ENCODE data around the gene RPL41.

The RPL41 gene

DNA sequence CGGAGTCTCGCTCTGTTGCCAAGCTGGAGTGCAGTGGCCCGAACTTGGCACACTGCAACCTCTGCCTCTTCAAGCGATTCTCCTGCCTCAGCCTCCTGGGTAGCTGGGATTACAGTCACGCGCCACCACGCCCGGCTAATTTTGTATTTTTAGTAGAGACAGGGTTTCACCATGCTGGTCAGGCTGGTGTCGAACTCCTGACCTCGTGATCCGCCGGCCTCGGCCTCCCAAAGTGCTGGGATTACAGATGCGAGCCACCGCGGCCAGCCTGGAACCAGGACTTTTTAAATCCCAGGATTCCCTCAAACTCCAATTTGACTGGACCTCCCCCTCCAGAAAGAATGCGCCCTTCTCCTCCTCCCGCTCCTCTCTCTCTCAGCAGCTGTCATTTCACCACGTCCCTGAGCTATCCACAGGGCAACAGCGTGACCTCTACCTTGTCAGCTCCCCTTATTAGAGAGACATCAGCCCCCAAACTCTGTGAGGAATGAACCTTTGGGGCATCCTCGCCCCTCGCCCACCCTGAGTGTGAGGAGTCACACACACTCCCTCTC lies 13.6 kb downstream of the RPL41 start:
- DNase-seq (ENCODE audit: insufficient read length) (no peak), FAIRE-seq (no peak)
- no peak for TF ChIP-seq POLR2A (IDR thresholded peaks at IDR 0.05; ENCODE audit: low read depth, low read length)
- TF ChIP-seq POLR2AphosphoS5 (IDR thresholded peaks at IDR 0.05; ENCODE audit: low read depth, low read length) = no peak
- TF ChIP-seq TAF1 (IDR thresholded peaks at IDR 0.05; ENCODE audit: borderline replicate concordance, low read depth, low read length) = no peak

GRCh38 chr12:56130876-56131275 lies 14.4 kb downstream of the RPL41 start:
- TF ChIP-seq TAF1 (IDR thresholded peaks at IDR 0.05; ENCODE audit: borderline replicate concordance, low read depth, low read length) (no peak), POLR2AphosphoS5 (IDR thresholded peaks at IDR 0.05; ENCODE audit: low read depth, low read length) (no peak), POLR2A (IDR thresholded peaks at IDR 0.05; ENCODE audit: low read depth, low read length) (no peak)
- no peak for FAIRE-seq
- no peak for DNase-seq (ENCODE audit: insufficient read length)

DNA sequence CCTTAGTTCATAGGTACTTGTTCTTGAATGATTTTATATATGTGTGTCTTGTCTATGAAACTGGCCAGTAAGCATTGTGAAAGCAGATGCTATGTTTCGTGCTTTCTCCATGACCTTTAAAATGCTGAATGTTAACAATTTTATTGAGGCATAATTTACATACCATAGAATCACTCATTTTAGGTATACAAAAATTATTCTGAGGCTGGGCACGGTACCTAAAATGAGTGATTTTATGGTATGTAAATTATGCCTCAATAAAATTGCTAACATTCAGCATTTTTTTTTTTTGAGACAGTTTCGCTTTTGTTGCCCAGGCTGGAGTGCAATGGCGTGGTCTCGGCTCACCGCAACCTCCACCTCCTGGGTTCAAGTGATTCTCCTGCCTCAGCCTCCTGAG lies 18.5 kb downstream of the RPL41 start:
- DNase-seq (ENCODE audit: insufficient read length) (no peak), FAIRE-seq (no peak)
- TF ChIP-seq POLR2AphosphoS5 (IDR thresholded peaks at IDR 0.05; ENCODE audit: low read depth, low read length) = no peak
- TF ChIP-seq POLR2A (IDR thresholded peaks at IDR 0.05; ENCODE audit: low read depth, low read length) = no peak
- no peak for TF ChIP-seq TAF1 (IDR thresholded peaks at IDR 0.05; ENCODE audit: borderline replicate concordance, low read depth, low read length)

- DNase-seq (ENCODE audit: insufficient read length) (no peak), FAIRE-seq (no peak)
- TF ChIP-seq POLR2A (IDR thresholded peaks at IDR 0.05; ENCODE audit: low read depth, low read length) = no peak
- TF ChIP-seq POLR2AphosphoS5 (IDR thresholded peaks at IDR 0.05; ENCODE audit: low read depth, low read length) = no peak
- TF ChIP-seq TAF1 (IDR thresholded peaks at IDR 0.05; ENCODE audit: borderline replicate concordance, low read depth, low read length) = no peak
These were observed 21.6 kb downstream of the RPL41 start for GRCh38 chr12:56137853-56138571.

GRCh38 chr12:56141946-56142784 lies 25.7 kb downstream of the RPL41 start:
- no peak for DNase-seq (ENCODE audit: insufficient read length)
- TF ChIP-seq POLR2AphosphoS5 (IDR thresholded peaks at IDR 0.05; ENCODE audit: low read depth, low read length) = no peak
- TF ChIP-seq POLR2A (IDR thresholded peaks at IDR 0.05; ENCODE audit: low read depth, low read length) = no peak
- TF ChIP-seq TAF1 (IDR thresholded peaks at IDR 0.05; ENCODE audit: borderline replicate concordance, low read depth, low read length) = no peak
- no peak for FAIRE-seq

DNA sequence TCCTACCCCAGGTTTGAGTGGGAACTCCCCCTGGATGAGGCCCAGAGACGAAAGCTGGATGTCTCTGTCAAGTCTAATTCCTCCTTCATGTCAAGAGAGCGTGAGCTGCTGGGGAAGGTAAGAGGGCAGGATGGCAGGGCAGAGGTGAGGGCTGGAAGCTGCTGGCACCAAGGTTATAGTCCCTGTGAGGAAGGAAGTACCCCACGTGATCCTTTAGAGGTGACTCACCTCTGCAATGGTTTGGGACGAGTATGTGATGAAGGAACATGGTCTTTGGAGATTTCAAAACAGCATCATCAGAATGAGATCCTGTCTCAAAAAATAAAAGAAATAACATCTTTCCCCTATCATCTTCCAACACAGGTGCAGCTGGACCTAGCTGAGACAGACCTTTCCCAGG lies 26.8 kb downstream of the RPL41 start:
- DNase-seq (ENCODE audit: insufficient read length) = no peak
- FAIRE-seq = no peak
- TF ChIP-seq POLR2A (IDR thresholded peaks at IDR 0.05; ENCODE audit: low read depth, low read length) (no peak), TAF1 (IDR thresholded peaks at IDR 0.05; ENCODE audit: borderline replicate concordance, low read depth, low read length) (no peak), POLR2AphosphoS5 (IDR thresholded peaks at IDR 0.05; ENCODE audit: low read depth, low read length) (no peak)

DNA sequence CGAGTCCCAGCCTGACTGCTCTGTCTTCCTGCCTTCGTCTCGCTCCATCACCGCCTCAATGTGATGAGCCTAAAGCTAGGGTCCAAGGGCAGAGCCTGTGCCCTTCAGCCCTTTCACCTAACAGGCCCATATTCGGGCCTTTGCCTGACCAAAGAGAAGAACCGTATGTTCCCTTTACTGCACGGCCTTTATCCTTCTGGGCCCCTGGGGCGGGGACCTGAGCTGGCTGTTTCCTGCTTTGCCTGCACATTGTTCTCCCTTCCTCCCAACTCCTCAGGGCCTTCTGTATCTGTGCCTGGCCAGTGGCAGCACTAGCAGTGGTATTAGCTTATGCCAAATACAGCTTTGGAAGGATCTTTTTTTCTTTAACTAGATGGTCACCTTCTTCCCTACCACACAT lies 27.4 kb downstream of the RPL41 start:
- FAIRE-seq (no peak), DNase-seq (ENCODE audit: insufficient read length) (no peak)
- no peak for TF ChIP-seq POLR2AphosphoS5 (IDR thresholded peaks at IDR 0.05; ENCODE audit: low read depth, low read length)
- no peak for TF ChIP-seq POLR2A (IDR thresholded peaks at IDR 0.05; ENCODE audit: low read depth, low read length)
- no peak for TF ChIP-seq TAF1 (IDR thresholded peaks at IDR 0.05; ENCODE audit: borderline replicate concordance, low read depth, low read length)

DNA sequence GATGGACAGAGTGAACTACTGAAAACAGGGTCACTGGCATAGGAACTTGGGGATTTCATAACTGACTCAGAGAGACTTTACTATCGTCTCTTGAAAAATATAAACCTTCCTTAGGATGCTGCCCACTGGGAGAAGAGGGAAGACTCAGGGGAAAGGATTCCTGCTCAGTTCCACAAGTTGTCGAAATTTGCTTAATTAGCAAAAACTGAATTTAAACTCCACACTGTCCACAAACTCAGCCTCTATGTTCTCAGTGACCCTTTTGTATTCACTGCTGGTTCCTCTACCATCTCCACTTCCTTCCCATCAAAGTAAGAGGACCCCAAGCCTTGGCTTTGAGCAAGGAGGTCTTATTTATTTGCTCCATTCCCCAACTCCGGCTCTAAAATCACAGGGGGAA lies 28.8 kb downstream of the RPL41 start:
- TF ChIP-seq POLR2A (IDR thresholded peaks at IDR 0.05; ENCODE audit: low read depth, low read length) (no peak), POLR2AphosphoS5 (IDR thresholded peaks at IDR 0.05; ENCODE audit: low read depth, low read length) (no peak), TAF1 (IDR thresholded peaks at IDR 0.05; ENCODE audit: borderline replicate concordance, low read depth, low read length) (no peak)
- FAIRE-seq = no peak
- DNase-seq (ENCODE audit: insufficient read length) = no peak

- DNase-seq (ENCODE audit: insufficient read length) (no peak), FAIRE-seq (no peak)
These were observed 30.3 kb downstream of the RPL41 start for GRCh38 chr12:56146492-56147460.

GRCh38 chr12:56150563-56150962 lies 34.1 kb downstream of the RPL41 start:
- TF ChIP-seq TAF1 (IDR thresholded peaks at IDR 0.05; ENCODE audit: borderline replicate concordance, low read depth, low read length) = no peak
- FAIRE-seq (no peak), DNase-seq (ENCODE audit: insufficient read length) (no peak)

More at GRCh38 chr12:56146492-56147460, 30.3 kb downstream of the RPL41 start:
- TF ChIP-seq POLR2AphosphoS5 (IDR thresholded peaks at IDR 0.05; ENCODE audit: low read depth, low read length) = no peak
- no peak for TF ChIP-seq POLR2A (IDR thresholded peaks at IDR 0.05; ENCODE audit: low read depth, low read length)
- no peak for TF ChIP-seq TAF1 (IDR thresholded peaks at IDR 0.05; ENCODE audit: borderline replicate concordance, low read depth, low read length)

DNA sequence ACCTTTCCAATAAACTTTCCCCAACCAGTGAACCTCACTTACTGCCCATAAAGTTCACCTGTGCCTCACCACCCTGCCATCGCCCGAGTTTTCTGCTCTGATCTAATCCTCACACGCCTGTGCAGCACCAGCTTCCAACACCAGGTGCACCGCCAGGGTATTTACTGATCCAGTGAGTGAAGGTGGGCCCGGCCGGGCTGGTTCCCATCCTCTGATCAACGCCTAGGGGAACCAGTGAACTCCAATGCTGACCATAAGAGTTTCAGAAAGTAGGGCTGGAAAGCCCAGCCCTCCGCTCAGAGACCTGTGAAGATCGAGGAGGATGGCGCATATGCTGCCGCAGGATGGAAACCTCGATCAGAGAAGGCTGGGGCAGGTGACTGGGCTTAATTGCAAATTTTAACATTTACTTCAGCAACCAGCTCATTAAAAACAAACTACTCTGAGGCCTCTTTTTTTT lies 35.3 kb downstream of the RPL41 start:
- FAIRE-seq = no peak
- no peak for TF ChIP-seq POLR2AphosphoS5 (IDR thresholded peaks at IDR 0.05; ENCODE audit: low read depth, low read length)
- TF ChIP-seq POLR2A (IDR thresholded peaks at IDR 0.05; ENCODE audit: low read depth, low read length) = no peak
- no peak; the same call in 1 of the 2 replicates for TF ChIP-seq TAF1 (IDR thresholded peaks at IDR 0.05; ENCODE audit: borderline replicate concordance, low read depth, low read length)
- peak; percentile 61 for DNase-seq (ENCODE audit: insufficient read length)
